Measurements from ENCODE around the gene SPOCK1. TPM values are rescaled to one million over a fixed set of nuclear protein-coding genes. Genes with fewer than 3 reads are reported as not detected.

The SPOCK1 gene
- total RNA-seq, 1 experiment from 2014 or later: 0.27 TPM

DNA sequence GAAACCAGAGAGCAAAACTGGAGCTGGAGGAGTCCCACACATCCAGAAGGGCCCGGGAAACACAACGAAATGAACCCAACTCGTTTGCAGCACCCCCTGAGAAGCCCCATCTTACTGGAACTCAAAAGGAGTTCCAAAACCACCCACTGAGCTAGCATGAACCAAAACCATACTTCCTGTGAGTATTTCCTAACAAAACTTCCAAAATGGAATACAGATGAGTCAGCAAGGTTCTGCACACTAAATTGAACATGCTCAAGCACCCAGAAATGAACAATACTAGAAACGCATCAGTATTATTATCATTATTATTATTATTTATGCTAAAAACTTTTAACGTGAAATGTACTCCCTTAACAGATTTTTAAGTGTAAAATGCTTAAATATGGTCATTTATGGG is 8.0 kb upstream of the SPOCK1 start:
- RAD21 ChIA-PET (ENCODE audit: low non-redundant PET in 1 of 2, low total read pairs in 2 of 2, uncharacterized antibody in 2 of 2, unreplicated experiment in 2 of 2): no interaction called here
- intact Hi-C loops (cut with micrococcal nuclease): no loop called here
- Histone ChIP-seq H3K9ac (ENCODE audit: low read length) (no peak overlapping the region), H3K36me3 (ENCODE audit: control insufficient read depth in 1 of 2, insufficient read depth in 2 of 2, low read length in 2 of 2) (no peaks in the 10 kb centered on the region), H3K4me3 (replicated peaks in 1 of 2; ENCODE audit: low read depth in 1 of 2, low read length in 2 of 2) (no peak overlapping the region), H3K4me1 (ENCODE audit: control insufficient read depth in 1 of 2, insufficient read depth in 2 of 2, low read length in 2 of 2) (no peaks in the 10 kb centered on the region), H3K4me2 (ENCODE audit: low read length) (no peak overlapping the region), H2AFZ (ENCODE audit: low read depth, low read length, poor library complexity, severe bottlenecking) (no peak overlapping the region), H4K20me1 (ENCODE audit: insufficient read depth) (no peaks in the 10 kb centered on the region), H3K79me2 (ENCODE audit: insufficient read depth, low read length) (no peaks in the 10 kb centered on the region), H3K27me3 (ENCODE audit: insufficient read depth, low read length) (peaks cover 54% of the 10 kb centered on the region), H3K9me2 (ENCODE audit: insufficient read depth) (no peaks in the 10 kb centered on the region), H3K9me3 (ENCODE audit: control insufficient read depth in 1 of 2, insufficient read depth in 1 of 2, low read depth in 1 of 2, low read length in 2 of 2) (no peaks in the 10 kb centered on the region), H3K27ac (ENCODE audit: low read depth, low read length) (no peak overlapping the region)
- CTCF ChIA-PET: no interaction called here
- DNase-seq (ENCODE audit: low read depth, low spot score): no peak
- TF ChIP-seq POLR2A (IDR thresholded peaks at IDR 0.05; ENCODE audit: borderline replicate concordance, extremely low read depth, insufficient read depth, insufficient read length) (no peak), ATF3 (IDR thresholded peaks at IDR 0.05) (no peak), SP1 (IDR thresholded peaks at IDR 0.05; ENCODE audit: low read depth) (no peak), SIN3A (IDR thresholded peaks at IDR 0.05; ENCODE audit: low read depth) (no peak), EZH2 (IDR thresholded peaks at IDR 0.05) (no peak), TCF7L2 (IDR thresholded peaks at IDR 0.05; ENCODE audit: borderline replicate concordance, extremely low read depth, insufficient read depth, insufficient read length) (no peak), CBX3 (IDR thresholded peaks at IDR 0.05; ENCODE audit: low read depth) (no peak), REST (IDR thresholded peaks at IDR 0.05; ENCODE audit: low read depth) (no peak), ZFX (IDR thresholded peaks at IDR 0.05) (no peak), EZH2phosphoT487 (IDR thresholded peaks at IDR 0.05; ENCODE audit: borderline replicate concordance) (no peak), JUND (IDR thresholded peaks at IDR 0.05) (no peak), ELF1 (IDR thresholded peaks at IDR 0.05; ENCODE audit: borderline replicate concordance, low read depth) (no peak), ZNF274 (IDR thresholded peaks at IDR 0.05; ENCODE audit: low read depth, low read length) (no peak)
- TF ChIP-seq, protein P1, sequence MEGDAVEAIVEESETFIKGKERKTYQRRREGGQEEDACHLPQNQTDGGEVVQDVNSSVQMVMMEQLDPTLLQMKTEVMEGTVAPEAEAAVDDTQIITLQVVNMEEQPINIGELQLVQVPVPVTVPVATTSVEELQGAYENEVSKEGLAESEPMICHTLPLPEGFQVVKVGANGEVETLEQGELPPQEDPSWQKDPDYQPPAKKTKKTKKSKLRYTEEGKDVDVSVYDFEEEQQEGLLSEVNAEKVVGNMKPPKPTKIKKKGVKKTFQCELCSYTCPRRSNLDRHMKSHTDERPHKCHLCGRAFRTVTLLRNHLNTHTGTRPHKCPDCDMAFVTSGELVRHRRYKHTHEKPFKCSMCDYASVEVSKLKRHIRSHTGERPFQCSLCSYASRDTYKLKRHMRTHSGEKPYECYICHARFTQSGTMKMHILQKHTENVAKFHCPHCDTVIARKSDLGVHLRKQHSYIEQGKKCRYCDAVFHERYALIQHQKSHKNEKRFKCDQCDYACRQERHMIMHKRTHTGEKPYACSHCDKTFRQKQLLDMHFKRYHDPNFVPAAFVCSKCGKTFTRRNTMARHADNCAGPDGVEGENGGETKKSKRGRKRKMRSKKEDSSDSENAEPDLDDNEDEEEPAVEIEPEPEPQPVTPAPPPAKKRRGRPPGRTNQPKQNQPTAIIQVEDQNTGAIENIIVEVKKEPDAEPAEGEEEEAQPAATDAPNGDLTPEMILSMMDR (IDR thresholded peaks at IDR 0.05 in 2 of 3, conservative IDR thresholded peaks at IDR 0.05 in 1 of 3; ENCODE audit: borderline replicate concordance in 1 of 3, insufficient read depth in 1 of 3, low read depth in 2 of 3, low read length in 2 of 3): no peak
- TF ChIP-seq, protein P2, sequence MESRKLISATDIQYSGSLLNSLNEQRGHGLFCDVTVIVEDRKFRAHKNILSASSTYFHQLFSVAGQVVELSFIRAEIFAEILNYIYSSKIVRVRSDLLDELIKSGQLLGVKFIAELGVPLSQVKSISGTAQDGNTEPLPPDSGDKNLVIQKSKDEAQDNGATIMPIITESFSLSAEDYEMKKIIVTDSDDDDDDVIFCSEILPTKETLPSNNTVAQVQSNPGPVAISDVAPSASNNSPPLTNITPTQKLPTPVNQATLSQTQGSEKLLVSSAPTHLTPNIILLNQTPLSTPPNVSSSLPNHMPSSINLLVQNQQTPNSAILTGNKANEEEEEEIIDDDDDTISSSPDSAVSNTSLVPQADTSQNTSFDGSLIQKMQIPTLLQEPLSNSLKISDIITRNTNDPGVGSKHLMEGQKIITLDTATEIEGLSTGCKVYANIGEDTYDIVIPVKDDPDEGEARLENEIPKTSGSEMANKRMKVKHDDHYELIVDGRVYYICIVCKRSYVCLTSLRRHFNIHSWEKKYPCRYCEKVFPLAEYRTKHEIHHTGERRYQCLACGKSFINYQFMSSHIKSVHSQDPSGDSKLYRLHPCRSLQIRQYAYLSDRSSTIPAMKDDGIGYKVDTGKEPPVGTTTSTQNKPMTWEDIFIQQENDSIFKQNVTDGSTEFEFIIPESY (IDR thresholded peaks at IDR 0.05; ENCODE audit: extremely low read depth, insufficient replicate concordance, low read length): no peak
- POLR2A ChIA-PET: no interaction called here
- no TSS peak for BruUV-seq (replicated peaks)
- no peak for ATAC-seq

Data from HCT116 (cell line).